NCI-H526 treated with DMSO at 0.1 percent for 48 hours (cell line): ENCODE results near the gene EHMT1.

ENCODE experiments used
- DNase-seq: peaks from one replicate; lab custom pipeline; 2025; lab: John Stamatoyannopoulos, UW

The EHMT1 gene

GRCh38 chr9:137787786-137788505, 169.1 kb downstream of the EHMT1 start:
- DNase-seq, result no peak

DNA sequence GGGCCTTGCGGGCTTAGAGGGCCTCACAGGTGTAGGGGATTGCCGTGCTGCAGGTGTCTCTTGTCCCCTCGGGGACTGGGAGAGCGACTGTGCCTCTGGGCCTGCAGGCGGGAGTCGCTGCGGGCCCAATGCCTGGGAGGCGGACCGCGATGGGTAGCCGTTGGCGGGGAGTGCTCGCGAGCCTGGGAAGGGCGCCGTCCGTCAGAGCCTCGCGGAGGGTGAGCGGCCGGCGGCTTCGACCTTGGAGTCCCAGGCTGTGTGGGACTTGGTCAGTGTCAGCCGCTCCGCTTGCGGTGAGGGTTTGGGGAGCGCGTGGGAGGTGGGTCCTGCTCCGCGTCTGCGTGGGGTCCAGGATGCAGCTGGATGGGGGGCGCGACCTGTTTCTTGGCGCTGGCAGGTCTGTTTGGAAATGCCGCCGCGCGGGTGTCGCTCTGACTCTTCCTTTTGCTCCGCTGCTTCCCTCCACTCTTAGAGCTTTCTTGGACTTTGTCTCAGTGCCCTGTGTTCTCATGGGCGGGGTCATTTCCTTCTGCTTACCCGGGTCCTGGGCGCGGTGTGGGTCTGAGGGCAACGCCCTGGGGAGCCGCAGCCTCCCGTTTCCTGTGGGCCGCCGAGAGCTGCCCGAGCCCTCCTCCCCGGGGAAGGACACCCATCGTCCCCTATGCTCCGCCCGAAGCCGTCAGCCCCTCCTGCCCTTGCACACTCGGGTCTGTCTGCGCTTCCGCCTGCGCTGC, 169.9 kb downstream of the EHMT1 start:
- no peak for DNase-seq

- no peak for DNase-seq
Measured at GRCh38 chr9:137789295-137789895, 170.6 kb downstream of the EHMT1 start.

- DNase-seq, result no peak
Measured at GRCh38 chr9:137791947-137792346, 173.1 kb downstream of the EHMT1 start.

DNA sequence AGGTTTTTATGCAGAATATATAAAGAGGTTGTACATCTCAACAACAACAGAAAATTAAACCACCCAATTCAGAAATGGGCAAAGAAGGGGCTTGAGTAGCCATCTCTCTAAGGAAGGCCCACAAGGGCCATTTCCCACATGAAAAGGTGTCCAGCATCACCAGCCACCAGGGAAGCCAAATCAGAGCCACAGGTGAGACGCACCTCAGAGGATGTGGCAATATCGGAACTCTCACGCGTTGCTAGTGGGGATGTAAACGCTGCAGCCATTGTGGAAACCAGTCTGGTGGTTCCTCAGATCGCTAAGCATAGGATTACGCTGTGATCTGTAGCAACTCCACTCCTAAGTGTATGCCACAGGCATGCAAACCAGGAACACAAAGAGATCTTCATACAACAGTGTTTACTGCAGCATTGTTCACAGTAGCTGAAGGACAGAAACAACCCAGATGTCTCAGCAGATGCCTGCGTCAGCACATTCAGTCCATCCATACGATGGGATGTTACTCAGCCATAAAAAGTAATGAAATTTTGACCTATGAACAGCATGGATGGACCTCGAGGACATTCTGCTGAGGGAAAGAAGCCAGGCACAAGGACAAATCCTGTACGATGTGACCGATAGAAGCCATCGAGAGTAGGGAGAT, 174.5 kb downstream of the EHMT1 start:
- no peak for DNase-seq

GRCh38 chr9:137795156-137795666, 176.4 kb downstream of the EHMT1 start:
- no peak for DNase-seq

- no peak for DNase-seq
Measured at GRCh38 chr9:137797206-137798120, 178.7 kb downstream of the EHMT1 start.

DNA sequence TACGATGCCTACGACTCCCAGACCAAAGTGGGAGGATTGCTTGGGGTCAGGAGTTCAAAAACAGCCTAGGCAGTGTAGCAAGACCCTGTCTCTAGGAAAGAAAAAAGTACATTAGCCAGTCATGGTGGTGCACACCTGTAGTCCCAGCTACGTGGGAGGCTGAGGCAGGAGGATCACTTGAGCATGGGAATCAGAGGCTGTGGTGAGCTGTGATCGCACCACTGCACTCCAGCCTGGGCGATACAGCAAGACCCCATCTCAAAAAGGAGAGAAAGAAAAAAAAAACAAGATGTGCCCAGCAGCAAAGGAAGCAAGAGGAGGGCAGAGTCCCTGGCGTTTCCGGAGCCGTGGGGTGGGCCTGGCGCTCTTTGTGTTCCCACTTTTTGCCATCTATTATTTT, 179.3 kb downstream of the EHMT1 start:
- DNase-seq, result no peak

- no peak for DNase-seq
Measured at GRCh38 chr9:137798901-137799629, 180.3 kb downstream of the EHMT1 start.

DNA sequence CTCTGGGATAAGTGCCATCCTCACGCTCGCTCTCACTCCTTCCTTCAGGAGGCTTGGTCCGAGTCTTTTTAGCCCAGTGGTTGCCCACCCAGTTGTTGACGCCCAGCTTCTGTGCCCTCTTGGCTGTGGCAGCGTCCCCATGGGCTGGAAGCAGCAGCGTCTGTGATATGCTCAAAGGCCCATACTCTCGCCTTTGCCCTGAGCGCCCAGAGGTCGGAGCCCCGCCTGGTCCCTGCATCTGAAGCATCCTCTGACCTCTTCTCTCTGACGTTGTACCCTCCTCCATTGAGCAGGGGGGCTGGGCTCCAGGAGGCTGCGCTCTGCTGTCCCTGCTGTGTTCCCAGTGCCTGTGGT, 180.8 kb downstream of the EHMT1 start:
- no peak for DNase-seq

DNA sequence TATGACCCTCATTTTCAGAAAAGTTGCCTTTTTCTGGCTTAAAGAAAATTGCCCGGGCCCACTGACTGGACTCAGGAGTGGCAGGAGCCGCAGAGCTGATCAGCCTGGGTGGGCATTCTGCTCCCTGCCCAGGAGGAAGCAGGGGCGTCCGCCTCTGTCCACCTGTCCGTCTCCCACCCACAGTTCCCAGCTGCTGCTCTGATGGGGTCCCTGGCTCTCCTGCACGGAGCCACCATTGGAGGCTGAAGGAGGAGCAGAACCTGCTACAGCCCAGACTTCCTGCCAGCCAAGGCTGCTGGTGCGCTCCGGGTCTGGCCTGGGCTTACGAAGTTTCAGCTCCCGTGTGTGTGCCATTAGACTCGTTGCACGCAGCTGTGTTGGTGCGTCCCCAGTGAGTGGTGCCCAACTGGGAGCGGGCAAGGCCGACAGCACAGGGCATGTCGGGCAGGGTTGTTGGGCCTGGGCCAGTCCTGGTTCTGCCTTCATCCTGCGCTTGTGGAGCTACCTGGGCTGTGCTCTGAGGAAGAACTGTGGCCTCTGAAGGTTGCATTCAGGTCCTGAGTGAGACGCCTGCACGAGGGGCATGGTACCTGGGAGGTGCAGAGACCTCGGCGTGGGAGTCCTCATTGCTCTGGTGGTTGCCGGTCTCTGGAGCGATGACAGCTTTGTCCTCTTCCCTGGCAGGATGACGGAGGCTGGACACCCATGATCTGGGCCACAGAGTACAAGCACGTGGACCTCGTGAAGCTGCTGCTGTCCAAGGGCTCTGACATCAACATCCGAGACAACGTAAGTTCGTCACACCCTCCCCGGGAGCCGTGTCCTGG, 181.6 kb downstream of the EHMT1 start:
- no peak for DNase-seq

DNA sequence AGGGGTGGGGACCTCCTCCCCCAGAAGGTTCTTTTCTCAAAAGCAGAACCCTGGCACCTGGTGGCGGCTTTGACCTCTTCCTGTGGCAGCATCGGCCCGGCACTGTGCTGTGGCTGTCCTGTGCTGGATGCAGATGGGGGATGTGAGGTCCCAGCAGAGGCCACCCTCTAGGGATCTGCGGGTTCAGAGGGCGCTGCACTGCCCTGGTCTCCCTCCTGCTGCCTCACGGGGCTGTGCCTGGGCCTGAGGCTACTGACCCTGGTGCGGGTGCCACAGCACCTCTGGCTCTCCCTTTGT, 182.2 kb downstream of the EHMT1 start:
- no peak for DNase-seq

- no peak for DNase-seq
Measured at GRCh38 chr9:137802021-137802420, 183.2 kb downstream of the EHMT1 start.

- no peak for DNase-seq
Measured at GRCh38 chr9:137802521-137803243, 183.9 kb downstream of the EHMT1 start.

DNA sequence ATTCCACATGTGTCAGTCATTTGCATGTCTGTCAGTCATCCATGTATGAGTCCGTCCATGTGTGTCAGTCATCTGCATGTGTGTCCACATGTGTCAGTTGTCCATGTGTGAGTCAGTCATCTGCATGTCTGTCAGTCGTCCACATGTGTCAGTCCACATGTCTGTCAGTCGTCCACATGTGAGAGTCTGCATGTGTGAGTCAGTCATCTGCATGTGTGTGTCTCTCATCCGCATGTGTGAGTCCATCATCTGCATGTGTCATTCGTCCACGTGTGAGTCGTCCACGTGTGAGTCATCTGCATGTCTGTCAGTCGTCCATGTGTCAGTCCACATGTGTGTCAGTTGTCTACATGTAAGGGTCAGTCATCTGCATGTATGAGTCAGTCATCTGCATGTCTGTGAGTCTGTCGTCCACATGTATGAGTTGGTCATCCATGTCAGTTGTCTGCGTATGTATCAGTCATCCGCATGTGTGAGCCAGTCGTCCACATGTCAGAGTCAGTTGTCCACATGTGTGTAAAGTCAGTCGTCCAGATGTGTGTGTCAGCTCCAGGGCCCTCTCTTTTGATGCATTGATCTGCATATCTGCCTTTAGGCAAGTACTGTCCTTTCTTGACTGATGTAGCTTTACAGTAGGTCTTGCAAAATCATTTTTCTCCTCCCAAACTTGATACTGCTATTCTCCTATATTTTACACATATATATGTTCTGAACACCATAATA, 186.3 kb downstream of the EHMT1 start:
- DNase-seq, result no peak

DNA sequence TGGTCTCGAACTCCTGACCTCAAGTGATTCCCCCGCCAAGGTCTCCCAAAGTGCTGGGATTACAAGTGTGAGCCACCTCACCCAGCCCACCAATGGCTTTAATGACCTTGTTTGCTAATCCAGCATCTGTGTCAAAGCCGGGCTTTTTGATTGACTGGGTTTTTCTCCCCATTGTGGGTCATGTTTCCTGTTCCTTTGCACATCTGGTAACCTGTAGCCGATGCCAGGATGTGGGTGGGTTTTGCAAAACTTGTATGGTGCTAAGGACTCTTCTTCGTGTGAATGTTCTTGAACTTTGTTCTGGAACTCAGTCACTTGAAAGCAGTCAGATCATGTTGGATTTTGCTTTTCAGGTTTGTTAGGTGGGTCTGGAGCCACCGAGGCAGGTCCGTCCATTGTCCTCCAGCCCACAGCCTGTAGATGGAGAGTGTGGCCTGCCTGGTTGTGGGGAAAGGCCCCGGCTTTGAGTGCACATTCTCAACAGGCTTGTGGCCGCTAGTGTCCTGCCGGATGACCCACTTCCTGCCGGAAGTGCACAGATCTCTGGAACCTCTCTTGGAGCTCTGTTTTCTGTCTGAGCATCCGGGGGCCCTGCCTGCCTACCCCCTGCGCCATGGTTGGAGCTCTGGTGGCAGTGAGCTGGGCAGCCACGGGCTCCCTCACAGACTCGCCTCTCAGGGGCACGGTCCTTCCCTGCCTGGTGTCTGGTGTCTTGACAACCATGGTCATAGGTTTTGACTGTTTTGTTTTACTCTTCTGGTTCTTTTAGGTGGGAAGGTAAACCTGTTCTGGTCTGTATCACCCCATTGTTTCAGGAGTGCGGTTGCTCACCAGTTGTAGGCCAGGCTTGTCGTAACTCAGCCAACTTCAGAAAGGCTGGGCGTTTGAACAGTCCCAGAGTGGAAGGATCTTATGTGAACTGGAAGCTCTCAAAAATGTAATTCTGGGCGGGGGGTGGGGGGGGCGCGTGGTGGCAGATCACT, 189.2 kb downstream of the EHMT1 start:
- no peak for DNase-seq

DNA sequence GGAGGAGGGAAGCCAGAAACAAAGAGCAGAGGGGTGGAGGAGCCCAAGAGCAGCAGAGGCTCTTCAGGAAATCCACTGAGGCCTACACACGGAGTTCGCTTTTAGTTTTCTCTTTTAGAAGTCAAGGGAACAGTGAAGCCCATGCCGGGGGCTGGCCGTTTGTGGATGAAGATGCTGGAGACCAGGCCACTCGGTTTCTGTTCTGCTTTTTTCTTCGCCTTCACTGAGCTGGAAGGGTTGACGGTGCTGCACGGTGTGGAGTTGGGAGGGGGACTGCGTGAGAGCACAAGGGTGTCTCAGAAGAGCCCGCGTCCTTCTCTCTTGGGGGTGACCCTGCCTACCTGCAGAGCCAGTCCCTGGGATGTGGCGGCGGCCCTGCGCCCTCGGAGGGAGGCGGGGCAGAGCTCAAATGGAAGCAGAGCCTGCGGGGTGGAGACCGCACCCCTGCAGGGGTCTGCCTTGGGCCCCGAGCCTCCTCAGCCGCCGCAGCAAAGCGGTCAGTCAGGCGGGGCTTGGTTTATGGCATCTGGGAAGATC, 190.3 kb downstream of the EHMT1 start:
- DNase-seq, result no peak
